ENCODE results near the gene OR6C74. TPM values are rescaled to one million over a fixed set of nuclear protein-coding genes. Genes with fewer than 3 reads are reported as not detected.

OR6C74 gene
- total RNA-seq, 1 experiment from 2014 or later: not detected

GRCh38 chr12:55227643-55228042 lies 16.8 kb upstream of the OR6C74 start:
- Mint-ChIP-seq H3K36me3 (ENCODE audit: insufficient read depth, unreplicated experiment) (no peaks in the 10 kb centered on the region), H3K4me1 (ENCODE audit: low read depth, unreplicated experiment) (no peaks in the 10 kb centered on the region), H3K27me3 (ENCODE audit: insufficient read depth, unreplicated experiment) (peaks cover 10% of the 10 kb centered on the region), H3K27ac (ENCODE audit: unreplicated experiment) (no peak overlapping the region), H3K9me3 (ENCODE audit: unreplicated experiment) (no peaks in the 10 kb centered on the region), H3K4me3 (ENCODE audit: unreplicated experiment) (no peak overlapping the region)
- intact Hi-C loops (cut with micrococcal nuclease; ENCODE audit: unreplicated experiment): no loop called here
- no peaks in the 10 kb centered on the region for H3K4me1 ChIP-seq
- H3K9me3 ChIP-seq: no peaks in the 10 kb centered on the region
- no peak for DNase-seq
- no peak overlapping the region for H3K4me3 ChIP-seq (ENCODE audit: low read depth, low read length)
- no TSS peak for BruUV-seq (replicated peaks)
- TF ChIP-seq, protein P1, sequence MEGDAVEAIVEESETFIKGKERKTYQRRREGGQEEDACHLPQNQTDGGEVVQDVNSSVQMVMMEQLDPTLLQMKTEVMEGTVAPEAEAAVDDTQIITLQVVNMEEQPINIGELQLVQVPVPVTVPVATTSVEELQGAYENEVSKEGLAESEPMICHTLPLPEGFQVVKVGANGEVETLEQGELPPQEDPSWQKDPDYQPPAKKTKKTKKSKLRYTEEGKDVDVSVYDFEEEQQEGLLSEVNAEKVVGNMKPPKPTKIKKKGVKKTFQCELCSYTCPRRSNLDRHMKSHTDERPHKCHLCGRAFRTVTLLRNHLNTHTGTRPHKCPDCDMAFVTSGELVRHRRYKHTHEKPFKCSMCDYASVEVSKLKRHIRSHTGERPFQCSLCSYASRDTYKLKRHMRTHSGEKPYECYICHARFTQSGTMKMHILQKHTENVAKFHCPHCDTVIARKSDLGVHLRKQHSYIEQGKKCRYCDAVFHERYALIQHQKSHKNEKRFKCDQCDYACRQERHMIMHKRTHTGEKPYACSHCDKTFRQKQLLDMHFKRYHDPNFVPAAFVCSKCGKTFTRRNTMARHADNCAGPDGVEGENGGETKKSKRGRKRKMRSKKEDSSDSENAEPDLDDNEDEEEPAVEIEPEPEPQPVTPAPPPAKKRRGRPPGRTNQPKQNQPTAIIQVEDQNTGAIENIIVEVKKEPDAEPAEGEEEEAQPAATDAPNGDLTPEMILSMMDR (IDR thresholded peaks at IDR 0.05; ENCODE audit: insufficient read depth in 1 of 2, low read depth in 1 of 2, low read length in 1 of 2, severe bottlenecking in 1 of 2, unreplicated experiment in 1 of 2): no peak
- CTCF ChIA-PET: no interaction called here
- H3K27me3 ChIP-seq (replicated peaks; ENCODE audit: control insufficient read depth, insufficient read depth, low read length): no peaks in the 10 kb centered on the region
- no peaks in the 10 kb centered on the region for H3K36me3 ChIP-seq (ENCODE audit: control insufficient read depth, insufficient read depth, low read length)
- POLR2A ChIA-PET: no interaction called here

- no peak for DNase-seq
- Mint-ChIP-seq H3K4me1 (ENCODE audit: low read depth, unreplicated experiment) (peaks cover 6% of the 10 kb centered on the region), H3K27me3 (ENCODE audit: insufficient read depth, unreplicated experiment) (peaks cover 11% of the 10 kb centered on the region), H3K27ac (ENCODE audit: unreplicated experiment) (no peak overlapping the region), H3K36me3 (ENCODE audit: insufficient read depth, unreplicated experiment) (no peaks in the 10 kb centered on the region), H3K4me3 (ENCODE audit: unreplicated experiment) (no peak overlapping the region), H3K9me3 (ENCODE audit: unreplicated experiment) (no peaks in the 10 kb centered on the region)
- Histone ChIP-seq H3K4me1 (no peaks in the 10 kb centered on the region), H3K27me3 (replicated peaks; ENCODE audit: control insufficient read depth, insufficient read depth, low read length) (no peaks in the 10 kb centered on the region), H3K4me3 (ENCODE audit: low read depth, low read length) (no peak overlapping the region), H3K36me3 (ENCODE audit: control insufficient read depth, insufficient read depth, low read length) (no peaks in the 10 kb centered on the region), H3K9me3 (no peaks in the 10 kb centered on the region)
- intact Hi-C loops (cut with micrococcal nuclease; ENCODE audit: unreplicated experiment): no loop called here
- POLR2A ChIA-PET: no interaction called here
- TF ChIP-seq, protein P1 (IDR thresholded peaks at IDR 0.05; ENCODE audit: insufficient read depth in 1 of 2, low read depth in 1 of 2, low read length in 1 of 2, severe bottlenecking in 1 of 2, unreplicated experiment in 1 of 2): no peak
- CTCF ChIA-PET: no interaction called here
- BruUV-seq (replicated peaks): no TSS peak
These were observed 1.8 kb downstream of the OR6C74 start for GRCh38 chr12:55246159-55246558.

- no peak overlapping the region for H3K4me3 ChIP-seq (ENCODE audit: low read depth, low read length)
- no peaks in the 10 kb centered on the region for H3K36me3 ChIP-seq (ENCODE audit: control insufficient read depth, insufficient read depth, low read length)
- TF ChIP-seq, protein P1 (IDR thresholded peaks at IDR 0.05; ENCODE audit: insufficient read depth in 1 of 2, low read depth in 1 of 2, low read length in 1 of 2, severe bottlenecking in 1 of 2, unreplicated experiment in 1 of 2): no peak
- CTCF ChIA-PET: no interaction called here
- H3K9me3 Mint-ChIP-seq (ENCODE audit: unreplicated experiment): no peaks in the 10 kb centered on the region
- no TSS peak for BruUV-seq (replicated peaks)
- peak in 1 of 2 experiments; percentile 21 for DNase-seq
- peaks cover 9% of the 10 kb centered on the region for H3K27me3 Mint-ChIP-seq (ENCODE audit: insufficient read depth, unreplicated experiment)
- no peak overlapping the region for H3K4me3 Mint-ChIP-seq (ENCODE audit: unreplicated experiment)
- intact Hi-C loops (cut with micrococcal nuclease; ENCODE audit: unreplicated experiment): no loop called here
- no peaks in the 10 kb centered on the region for H3K9me3 ChIP-seq
- H3K27ac Mint-ChIP-seq (ENCODE audit: unreplicated experiment): no peak overlapping the region
- POLR2A ChIA-PET: no interaction called here
- no peaks in the 10 kb centered on the region for H3K36me3 Mint-ChIP-seq (ENCODE audit: insufficient read depth, unreplicated experiment)
- peaks cover 7% of the 10 kb centered on the region for H3K4me1 Mint-ChIP-seq (ENCODE audit: low read depth, unreplicated experiment)
- H3K4me1 ChIP-seq: no peaks in the 10 kb centered on the region
- no peaks in the 10 kb centered on the region for H3K27me3 ChIP-seq (replicated peaks; ENCODE audit: control insufficient read depth, insufficient read depth, low read length)
These were observed 6.5 kb downstream of the OR6C74 start for GRCh38 chr12:55250944-55251343.
